Inflammatory macrophage (primary cell): ENCODE results near the gene IL12RB2.
"Not testable (repeated sequence)": the region's sequence is repeated elsewhere in the genome, so short reads cannot be mapped to it uniquely, and the experiment has no call there.

Experiments used
- DNase-seq, 2 donors: peaks; one replicate each; pipeline ENCODE4 v3.0.0-alpha.2; 2020 to 2022

The IL12RB2 gene

DNA sequence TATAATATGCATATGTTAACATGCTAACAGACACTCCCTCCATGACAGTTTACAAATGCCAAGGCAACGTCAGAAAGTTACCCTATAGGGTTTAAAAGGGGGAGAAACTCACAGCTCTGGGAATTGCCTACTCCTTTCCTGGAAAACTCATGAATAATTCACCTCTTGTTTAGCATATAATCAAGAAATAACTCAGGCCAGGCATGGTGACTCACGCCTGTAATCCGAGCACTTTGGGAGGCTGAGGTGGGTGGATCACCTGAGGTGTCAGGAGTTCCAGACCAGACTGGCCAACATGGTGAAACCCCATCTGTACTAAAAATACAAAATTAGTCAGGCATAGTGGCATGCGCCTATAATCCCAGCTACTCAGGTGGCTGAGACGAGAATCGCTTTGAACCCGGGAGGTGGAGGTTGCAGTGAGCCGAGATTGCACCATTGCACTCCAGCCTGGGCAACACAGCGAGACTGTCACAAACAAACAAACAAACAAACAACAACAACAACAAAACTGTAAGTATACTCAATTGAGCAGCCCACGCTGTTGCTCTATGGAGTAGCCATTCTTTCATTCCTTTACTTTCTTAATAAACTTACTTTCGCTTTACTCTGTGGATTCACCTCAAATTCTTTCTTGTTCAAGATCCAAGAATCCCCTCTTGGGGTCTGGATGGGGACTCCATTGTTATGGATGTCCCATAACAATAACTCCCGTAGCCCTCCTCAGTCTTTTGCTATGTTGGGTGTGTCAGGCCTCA, 92.5 kb downstream of the IL12RB2 start:
- DNase-seq, result not testable (repeated sequence)

DNA sequence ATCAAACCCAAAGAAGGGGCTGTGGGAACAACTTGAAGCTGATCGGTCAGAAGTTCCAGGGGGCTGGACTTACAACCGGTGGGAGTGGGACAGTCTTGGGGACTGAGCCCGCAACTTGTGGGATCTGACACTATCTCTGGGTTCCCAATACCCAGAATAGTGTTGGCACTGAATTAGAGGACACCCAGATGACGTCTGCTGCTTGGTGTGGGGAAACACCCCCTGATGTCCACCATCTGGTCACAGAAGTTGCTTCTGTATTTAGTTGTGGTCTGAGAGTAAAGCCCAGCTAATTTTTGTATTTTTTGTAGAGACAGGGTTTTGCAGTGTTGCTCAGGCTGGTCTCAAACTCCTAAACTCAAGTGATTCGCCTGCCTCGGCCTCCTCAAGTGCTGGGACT, 93.8 kb downstream of the IL12RB2 start:
- DNase-seq, result no peak

DNA sequence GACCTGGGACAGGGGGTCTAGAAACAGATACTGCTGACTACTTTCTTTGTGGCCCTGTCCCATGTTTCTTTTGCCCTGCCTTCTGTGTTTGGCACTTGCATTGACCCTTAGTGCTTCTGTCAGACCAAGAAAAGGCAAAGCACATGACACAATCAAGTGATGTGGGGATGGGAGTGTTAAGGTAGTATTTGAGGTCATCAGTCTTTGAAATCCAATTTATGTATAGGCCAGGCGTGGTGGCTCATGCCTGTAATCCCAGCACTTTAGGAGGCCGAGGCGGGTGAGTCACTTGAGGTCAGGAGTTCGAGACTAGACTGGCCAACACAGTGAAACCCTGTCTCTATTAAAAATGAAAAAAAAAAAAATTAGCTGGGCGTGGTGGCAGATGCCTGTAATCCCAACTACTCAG, 96.5 kb downstream of the IL12RB2 start:
- DNase-seq, result no peak

DNA sequence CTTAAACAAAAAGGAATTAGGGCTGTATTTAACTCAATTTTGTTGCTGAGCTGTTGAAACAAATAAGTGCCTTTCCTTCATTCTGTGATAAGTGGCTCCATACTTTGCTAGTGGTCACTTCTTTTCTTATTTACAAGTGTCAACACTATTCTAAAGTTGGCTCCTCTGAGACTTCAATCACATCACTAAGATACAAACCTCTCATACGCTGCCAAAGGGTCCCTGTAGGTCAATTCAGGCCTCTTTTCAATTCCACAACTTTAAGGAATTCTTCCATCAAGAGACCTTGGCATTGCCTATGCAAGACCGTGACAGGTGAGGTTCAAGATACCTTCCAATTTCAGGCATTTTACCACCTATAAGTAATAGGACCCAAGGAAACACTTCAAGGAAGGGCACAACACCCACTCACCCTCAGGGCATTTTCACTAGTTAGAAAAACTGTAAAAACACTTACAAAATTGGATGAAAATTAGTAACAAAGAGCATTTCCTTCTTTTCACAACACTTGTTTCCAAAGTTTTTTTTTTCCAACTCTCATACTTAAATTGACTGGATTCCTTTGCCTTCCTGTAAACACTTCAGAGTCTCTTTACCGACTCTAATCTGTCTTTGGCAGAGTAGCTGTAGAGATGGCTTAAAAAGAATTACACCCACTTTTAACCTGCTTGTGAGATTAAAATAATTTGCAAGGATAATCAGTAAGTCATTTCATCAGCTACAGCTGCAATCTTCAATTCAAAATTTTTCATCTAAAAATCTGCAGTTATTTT, 98.0 kb downstream of the IL12RB2 start:
- DNase-seq, result no peak

DNA sequence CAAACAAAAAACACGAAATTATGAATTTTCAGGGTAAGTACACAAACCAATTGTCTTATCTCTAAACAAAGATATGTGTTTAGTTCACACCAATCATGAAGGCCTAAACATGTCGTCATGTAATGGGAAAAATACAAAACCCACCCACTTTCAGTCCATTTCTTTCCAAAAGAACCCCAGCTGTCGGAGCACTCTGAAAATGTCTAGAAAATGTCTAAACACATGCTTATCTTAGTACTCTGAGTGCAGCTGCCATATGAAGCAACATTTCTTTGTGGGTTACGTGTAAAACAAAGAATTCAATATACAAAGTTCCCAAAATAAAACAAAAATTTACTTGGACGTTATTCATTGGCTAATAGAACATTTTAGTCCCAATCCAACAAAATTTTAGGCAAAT, 99.8 kb downstream of the IL12RB2 start:
- DNase-seq, result no peak

DNA sequence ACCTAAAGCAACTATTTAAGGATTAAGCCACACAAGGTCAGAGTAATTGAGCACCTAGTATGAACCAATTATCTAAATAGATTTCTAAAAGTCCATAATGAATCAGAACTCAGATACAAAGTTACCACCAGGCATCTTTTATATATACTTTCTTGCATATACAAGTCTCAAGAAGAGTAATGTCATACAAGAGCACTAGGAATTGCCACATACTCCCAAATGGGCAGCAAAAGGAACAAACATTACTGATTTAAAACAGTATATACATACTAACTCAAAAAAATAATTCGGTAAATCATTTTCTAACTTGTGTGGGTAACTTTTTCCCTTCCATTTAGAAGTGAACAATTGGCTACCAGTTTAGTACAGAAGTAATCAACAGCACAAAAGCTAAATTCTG, 100.5 kb downstream of the IL12RB2 start:
- no peak for DNase-seq

DNA sequence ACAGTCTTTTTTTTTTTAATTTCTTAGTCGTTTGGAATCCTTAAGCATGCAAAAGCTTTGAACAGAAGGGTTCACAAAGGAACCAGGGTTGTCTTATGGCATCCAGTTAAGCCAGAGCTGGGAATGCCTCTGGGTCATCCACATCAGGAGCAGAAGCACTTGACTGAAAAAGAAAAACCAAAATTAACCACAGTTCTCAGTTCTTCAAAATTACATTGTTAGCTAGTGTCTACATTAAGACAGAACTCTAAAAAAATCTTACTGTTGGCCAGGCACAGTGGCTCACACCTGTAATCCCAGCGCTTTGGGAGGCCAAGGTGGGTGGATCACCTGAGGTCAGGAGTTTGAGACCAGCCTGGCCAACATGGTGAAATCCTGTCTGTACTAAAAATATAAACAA, 105.4 kb downstream of the IL12RB2 start:
- not testable (repeated sequence) for DNase-seq

DNA sequence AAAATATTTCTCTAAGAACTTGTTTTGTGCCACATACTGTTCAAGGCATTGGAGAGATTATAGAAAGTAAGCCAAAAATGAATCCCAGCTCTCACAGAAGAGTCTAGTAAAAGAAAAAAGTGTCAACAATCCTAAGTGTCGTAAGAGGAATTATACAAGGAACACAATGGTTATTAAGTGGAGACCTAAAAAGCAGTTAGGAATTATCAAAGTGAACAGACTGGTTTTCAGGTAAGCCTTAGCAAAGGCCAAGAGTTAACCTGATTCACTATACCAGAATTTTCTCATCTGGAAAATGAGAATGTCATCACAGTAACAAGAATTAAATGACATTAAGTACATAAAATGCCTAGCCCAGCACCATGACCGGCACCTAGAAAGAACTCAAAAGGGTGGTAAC, 106.9 kb downstream of the IL12RB2 start:
- no peak for DNase-seq

DNA sequence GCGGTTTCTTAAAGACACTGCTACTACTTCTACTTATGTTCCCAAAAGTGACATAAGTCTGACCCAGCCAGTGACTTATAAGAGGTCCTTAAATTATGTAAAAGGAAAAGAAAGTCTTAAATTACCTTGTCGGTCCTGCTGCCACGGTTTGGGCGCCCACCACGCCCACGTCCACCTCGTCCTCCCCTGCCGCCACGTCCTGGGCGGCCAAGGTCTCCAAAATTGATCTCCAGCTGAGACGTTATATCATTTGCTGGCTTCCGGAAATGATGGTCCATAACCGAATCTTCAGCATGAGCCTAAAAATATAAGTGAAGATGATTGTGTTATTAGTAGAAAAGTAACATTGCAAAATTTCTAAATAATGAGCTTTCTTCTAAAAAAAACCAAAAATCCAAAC, 107.4 kb downstream of the IL12RB2 start:
- no peak for DNase-seq

DNA sequence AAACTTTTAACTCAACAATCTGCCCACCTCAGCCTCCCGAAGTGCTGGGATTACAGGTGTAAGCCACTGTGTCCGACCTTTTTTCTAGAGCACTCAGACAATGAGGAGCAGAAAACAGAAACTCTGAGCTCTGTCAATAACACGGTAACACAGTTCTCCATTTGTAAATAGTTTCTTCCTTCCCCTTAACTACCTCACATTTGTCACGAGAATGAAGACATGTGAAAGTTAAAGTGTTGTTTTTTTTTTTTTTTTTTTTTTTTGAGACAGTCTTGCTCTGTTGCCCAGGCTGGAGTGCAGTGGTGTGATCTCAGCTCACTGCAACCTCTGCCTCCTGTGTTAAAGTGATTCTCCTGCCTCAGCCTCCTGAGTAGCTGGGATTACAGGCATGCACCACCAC, 110.1 kb downstream of the IL12RB2 start:
- peak; percentile 33 to 55 for DNase-seq

DNA sequence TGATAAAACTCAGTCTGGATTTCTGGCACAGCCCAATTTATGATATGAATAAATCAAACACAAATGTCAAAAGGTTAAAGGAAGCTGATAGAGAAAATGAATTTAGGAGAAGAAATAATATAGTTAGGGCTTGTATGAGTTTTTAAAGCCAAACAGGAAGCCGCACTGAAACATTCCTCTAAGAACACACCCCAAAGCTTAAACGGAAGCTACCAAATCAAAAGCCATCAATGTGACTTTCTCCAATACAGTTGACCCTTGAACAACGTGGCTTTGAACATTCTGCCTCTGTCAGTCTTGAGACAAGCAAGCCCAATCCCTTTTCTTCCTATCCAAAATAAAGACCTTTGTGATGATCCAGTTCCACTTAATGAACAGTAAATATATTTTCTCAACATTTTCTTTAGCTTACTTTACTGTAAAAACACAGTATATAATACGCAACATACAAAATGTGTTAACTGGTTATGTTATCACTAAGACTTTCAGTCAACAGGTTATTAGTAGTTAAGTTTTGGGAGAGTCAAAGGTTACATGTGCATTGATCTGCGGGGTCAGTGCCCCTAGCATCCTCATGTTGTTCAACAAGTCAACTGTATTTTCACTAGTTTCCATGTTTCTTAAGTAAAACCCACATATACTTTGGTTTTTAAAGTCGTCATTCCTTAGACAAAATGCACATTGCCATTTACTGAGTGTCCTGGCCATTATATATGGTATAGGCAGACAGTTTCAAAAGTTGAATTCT, 111.3 kb downstream of the IL12RB2 start:
- no peak for DNase-seq

DNA sequence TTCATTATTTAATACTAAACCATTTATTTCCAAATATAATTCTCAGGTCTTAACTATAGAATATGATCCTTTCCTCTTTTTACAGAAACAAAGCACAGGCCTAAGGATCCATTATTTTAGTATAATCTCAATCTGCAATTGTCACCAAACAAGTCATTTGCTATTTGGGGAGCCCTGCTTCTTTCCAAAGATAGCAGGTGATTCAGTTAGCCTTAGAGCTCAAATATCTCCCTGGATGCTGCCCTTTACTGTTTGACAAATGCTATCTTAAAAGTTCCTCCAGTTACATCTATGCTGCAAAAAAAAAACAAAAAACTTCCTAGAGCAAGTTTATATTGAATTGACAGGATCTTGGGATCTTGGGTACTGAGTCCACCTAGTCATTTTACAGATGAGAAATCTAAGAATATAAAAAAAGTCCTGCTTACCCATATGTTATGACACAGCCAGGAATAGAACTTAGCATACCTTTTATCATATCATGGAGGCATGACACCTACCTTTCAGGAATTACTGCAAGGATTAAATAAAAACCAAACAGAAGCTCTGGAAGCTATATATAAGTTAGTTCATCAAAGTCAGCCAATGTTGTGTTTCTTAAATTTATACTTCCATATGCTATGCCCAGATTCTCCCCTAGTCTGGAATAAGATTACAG, 113.3 kb downstream of the IL12RB2 start:
- no peak for DNase-seq

DNA sequence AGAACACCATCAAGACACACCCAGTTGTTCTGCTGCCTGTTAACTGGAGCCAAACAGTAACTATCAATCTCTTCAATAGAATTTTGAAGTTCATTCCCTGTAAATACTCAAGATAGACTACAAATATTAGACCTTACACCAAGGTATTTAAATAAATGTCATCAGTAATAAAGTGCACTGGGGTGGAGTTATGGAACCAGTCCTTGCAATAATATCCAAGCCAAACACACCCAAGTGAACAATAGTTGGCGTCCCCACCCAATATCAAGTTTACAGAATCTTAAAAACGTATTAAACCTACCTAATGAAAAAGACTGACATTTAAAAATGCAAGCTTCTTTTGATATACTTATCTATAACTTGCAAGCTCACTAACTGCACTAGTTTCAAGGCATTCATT, 119.8 kb downstream of the IL12RB2 start:
- no peak for DNase-seq

DNA sequence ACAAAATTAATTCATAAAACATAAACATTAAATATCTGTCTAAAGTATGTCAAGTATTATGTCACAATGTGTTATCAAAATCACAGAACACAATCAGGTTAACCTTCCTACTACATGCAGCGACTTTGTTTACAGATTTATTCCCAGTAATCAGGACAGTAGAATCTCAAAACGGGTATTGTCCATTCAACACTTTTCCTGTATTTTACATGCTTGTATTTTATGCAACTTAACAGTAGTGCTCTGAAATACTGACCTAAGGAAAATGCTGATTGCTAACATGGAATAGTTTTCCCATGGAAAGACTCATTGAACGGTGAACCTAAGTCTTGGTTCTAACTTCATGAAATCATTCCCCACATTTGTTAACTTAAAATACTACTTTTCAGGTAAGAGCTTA, 120.3 kb downstream of the IL12RB2 start:
- DNase-seq, result no peak

DNA sequence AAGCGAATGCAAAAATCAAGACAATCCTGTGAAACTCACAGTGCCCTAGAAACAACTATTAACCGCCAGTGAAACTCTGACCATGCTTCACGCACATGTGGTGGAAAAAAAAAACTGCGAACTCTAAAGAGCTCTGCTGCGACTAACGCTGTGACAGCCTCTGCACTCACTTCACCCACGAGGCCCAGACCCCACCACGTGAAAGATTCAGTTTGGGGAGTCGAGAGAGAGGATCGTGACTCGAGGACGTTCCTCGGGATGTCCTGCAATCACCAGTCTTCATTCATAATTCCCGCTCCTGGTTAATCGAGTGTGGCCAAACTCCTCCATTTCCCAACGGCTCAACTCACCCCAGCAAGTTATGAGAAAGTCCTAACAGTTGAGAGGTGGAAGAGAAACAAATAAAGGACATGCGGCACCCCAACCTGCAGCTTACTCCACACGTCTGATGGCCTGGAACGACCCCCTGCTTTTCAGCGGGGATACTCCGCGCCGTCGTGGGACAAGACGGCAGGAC, 121.4 kb downstream of the IL12RB2 start:
- DNase-seq, result peak; percentile 35 to 44

DNA sequence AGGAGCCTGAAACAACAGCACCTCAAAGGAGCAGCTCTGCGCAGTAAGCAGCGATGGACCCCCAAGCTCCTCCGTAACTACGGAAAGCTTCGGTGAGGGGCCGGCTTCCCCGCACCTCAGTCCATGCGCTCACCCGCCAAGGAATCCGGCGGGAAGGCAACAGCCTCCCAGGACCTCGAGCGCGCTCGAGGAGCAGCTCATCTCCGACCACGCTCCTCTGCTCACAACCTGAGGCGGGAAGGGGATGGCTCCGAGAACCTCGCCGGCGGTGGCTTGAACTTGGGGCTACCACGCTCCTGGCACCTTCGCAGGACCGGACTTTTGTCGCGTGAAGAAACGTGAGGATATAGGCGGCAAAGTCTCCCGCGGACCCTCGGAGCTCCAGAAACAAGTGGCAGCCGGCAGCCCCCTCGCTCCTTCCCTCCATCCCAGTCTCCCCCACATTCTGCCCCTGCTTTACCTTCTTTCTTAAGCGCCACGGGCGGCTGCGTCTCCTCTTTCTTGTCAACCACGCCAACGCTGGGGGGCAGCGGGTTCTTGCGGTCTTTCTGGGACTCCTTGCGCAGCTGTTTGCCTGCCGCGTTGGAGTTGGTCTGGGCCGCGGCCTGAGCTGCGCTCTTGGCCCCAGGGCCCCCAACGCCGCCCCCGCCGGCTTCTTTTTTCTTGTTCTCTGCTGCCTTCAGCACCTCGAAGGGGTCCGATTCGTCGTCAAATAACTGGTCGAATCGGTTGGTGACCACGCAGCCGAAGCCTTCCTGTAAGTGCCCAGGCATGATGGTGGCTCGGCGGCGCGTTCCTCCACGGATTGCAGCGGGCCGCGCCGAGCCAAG, 122.1 kb downstream of the IL12RB2 start:
- DNase-seq, result peak in 1 of 2 donors; percentile 16

DNA sequence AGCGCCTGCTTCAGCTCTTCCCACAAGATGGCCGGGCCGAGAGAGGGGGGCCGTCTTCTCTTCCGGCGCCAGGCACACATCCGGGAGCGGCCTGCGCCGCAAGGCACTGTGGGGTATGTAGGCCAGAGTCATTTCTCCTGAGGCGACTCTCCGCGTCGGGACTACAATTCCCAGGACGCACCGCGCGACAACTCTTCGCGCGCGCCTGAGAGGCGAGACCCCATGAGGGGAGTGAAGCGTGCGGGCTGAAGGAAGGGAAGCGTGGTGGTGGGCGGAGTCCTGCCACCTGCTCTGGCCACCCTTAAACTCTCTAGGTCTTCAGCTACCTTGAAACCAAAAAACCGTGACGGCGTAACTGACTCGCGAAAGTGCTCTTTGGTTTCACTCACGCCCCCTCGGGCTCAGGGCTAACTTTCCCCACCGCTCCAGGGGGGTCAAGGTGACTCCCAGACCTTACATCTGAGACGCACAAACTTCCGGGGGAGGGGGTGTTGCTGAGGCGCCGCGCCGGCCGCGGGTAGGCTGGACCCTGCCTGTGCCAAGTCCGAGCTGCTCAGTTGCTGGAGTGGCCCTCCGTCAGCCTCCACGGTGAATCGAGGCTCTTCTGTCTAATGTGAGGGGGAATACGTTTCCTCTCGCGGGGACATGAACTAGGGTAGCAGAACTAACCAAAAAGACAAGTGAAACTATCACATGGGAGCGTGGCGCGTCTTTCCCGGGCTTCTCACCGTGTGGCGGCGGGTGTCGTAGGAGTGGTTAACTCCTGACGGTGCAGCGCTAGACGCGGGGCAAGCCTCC, 122.9 kb downstream of the IL12RB2 start, which contains the start of gene SERBP1:
TSS of gene SERBP1 (minus strand) at position 45 of the 798 bp plus-strand sequence. CDS start 102 bp downstream, outside the sequence.
- DNase-seq, result peak; percentile 97

DNA sequence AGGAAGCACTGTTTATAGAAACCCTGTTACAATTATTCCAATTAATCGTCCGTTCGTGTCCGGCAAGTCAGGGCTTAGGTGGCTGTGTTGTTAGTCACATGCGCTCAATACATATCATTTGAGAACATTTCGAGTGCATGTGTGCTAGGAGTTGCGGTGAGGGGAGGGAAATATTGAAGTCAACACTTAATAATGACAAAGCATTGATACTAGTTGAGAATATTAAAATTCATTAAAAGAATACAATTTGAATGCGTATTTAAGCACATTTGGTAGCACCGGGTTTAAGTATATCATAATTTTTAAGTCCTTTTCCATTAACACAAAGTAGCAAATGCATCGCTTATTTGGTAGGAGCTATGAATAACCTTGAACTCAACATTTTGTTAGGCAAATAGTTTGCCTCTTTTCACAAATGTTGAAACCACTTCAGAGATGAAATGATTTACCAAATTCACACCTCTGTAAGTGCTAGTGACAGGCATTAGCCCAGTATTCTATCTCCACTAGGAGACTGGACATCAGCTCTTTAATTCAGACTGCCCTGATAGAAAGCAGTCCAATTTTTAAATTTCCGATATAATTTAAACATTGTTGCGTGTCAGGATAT, 123.6 kb downstream of the IL12RB2 start:
- no peak for DNase-seq

DNA sequence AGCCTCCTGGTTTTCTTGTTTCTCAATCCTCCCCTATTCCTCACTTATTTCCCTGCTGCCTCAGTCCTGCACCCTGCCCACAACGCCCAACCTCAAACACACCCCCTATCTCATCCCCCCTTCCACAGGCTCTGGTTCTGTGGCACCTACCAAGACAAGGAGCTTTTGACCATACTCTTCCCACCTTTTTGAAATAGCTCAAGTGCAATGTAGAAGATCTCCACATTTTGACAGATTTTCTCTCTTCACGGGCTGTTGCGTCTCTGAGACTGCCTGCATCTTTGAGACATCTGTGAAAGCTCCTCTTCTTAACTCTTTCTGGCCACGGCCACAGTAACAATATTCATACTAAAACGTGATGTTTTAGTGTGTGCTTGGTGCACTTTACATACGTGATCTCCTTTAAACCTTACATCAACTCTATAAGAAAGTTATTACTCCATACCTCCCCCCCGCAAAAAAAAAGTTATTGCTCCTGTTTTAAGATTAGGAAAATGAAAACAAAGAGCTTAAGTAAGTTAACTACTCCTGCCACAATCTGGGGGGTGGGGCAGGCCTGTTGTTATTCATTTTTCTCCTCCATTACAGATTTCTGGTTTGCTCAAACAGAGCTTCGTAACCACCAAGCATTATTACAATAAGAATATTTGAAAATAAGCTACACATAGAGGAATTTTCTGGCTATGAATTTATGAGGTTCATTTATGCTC, 124.4 kb downstream of the IL12RB2 start:
- DNase-seq, result no peak

DNA sequence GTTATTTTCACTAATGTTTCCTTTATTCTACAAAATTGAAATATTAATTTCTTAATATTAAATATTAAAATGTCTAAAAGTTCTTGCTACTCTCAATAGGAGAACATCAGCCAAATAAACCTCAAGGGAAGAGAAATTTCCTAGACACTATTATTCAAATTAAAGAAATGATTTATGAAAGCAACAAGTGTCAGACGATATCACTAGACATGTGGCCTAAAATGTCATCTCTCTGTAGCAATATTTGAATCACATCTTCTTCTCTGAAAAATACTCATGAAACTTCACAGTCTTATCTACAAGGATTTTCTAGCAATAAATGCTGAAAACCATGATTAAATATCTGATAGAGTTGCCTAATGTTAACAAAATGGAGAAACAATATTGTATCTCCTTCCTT, 125.1 kb downstream of the IL12RB2 start:
- DNase-seq, result no peak
